Amniotic epithelial cell (primary cell): Measurements from ENCODE around the gene DRAP1.
"Not testable (repeated sequence)": the region's sequence is repeated elsewhere in the genome, so short reads cannot be mapped to it uniquely, and the experiment has no call there.

Experiments
- DNase-seq: peaks from one replicate; pipeline ENCODE4 v3.0.0-alpha.2; 2010; ENCODE audit warnings: low read depth

Gene DRAP1

DNA sequence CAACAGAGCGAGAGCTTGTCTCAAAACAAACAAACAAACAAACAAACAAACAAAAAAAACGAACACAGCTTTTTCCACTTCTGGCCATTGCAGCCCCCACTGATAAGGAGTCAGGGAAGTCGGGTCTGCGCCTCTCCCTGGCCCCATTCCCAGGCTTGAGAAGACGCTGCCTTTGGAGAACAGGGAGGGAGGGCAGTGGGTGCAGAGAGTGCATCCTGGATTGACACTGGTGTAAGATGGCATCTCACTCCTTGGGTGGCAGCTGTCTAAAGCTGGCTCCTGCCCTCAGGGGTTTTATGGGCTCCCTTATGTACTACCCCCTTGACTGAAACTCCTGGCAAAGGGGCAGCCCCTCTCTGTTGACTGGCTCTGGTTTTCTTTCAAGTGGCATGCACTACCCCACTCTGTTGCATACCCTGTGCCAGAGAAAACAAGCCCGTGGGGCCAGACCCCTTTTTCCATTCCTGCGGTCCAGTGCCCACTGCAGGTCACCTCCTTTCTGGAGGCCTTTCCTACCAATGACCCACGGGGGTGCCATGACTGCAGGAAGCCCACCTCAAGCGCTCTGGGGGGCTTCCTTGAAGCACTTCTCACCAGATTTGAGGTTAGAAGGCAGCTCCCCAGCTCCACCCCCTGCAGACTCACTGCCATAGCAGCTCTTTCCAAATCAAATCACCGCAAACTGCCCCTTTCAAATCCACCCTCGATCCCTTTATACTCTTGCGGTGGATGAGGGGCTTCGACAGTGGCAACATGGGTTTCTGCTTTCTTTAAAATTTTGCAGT lies 12.7 kb downstream of the DRAP1 start:
- no peak for DNase-seq

DNA sequence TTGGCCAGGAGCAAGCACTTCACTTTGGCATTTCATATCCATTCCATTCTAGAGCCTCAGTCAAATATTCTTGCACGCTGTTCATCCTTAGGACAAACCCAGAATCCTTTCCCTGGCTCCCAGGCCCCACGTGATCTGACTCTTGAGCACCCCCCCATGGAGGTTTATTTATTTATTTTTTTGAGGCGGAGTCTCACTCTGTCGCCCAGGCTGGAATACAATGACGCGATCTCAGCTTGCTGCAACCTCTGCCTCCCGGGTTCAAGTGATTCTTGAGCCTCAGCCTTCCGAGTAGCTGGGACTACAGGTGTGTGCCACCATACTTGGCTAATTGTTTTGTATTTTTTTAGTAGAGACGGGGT lies 13.3 kb downstream of the DRAP1 start:
- DNase-seq, result peak; percentile 28

DNA sequence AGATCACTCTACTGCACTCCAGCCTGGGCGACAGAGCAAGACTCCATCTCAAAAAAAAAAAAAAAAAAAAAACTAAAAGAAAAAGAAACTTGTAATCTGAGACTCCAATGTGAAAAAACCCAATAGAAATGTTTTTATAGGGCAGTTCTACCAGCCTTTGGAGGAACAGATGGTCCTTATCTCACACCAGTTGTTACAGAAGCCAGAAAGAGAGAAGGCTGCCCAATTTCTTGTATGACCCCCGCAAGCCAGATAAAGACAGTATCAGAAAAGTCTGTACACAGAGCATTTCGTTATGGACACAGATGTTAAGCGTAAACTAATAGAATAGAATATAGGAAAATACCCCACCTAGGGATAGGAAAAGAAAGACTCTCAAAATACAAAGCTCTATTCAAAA lies 14.8 kb downstream of the DRAP1 start:
- DNase-seq, result no peak

DNA sequence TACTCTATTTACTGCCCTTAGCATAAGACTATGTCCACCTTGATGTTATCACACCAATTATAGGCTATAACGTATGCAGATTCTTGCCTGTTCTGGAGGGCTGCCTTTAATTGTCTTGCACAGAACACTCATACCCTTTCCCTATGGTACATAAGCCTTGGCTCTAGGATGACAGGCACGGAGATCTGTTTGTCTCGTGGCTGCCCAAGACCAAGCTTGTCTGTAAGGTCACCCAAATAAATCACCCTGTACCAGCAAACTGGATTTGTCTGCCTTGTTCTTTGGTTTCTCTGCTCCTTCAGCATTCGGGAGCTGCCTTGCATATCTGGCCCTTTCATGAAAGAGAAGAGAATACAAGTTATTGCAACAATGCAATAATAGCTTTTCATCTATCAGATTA lies 18.5 kb downstream of the DRAP1 start:
- no peak for DNase-seq

DNA sequence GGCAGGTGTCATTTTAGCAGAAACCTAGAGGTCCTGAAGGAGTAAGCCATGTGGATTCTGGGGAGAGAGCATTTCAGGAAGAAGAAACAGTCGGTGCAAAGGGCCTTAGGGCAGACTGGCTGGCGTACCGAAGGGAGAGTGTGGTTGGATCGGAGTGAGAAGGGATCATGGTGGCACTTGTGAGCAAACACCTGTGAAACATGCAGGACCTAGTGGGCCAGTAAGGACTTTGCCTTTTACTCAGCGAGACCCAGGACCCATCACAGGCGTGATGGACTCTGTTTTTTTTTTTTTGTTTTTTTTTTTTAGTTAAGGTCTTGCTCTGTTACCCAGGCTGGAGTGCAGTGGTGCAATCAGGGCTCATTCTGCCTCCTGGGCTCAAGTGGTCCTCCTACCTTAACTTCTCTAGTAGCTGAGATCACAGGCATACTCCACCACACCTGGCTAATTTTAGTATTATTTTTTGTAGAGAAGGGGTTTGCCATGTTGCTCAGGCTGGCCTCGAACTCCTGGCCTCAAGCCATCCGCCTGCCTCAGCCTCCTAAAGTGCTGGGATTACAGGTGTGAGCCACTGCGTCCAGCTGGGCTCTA lies 22.6 kb downstream of the DRAP1 start:
- DNase-seq, result no peak

DNA sequence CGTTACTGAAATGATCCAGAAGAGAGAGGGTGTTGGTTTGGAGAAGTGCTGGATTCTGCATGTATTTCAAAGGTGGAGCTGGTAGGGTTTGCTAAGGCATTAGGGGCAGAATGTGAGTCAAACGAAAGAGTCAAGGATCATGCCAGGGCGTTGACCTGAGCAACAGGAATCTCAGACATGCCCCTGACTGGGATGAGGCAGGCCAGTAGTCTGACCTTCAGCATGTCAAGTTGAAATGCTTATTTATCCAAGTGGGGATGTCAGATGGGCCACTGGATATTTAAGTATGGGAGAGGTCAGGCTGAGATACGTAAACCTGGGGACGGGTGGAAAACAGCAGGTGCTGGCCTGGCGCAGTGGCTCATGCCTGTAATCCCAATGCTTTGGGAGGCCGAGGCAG lies 23.3 kb downstream of the DRAP1 start:
- no peak for DNase-seq

DNA sequence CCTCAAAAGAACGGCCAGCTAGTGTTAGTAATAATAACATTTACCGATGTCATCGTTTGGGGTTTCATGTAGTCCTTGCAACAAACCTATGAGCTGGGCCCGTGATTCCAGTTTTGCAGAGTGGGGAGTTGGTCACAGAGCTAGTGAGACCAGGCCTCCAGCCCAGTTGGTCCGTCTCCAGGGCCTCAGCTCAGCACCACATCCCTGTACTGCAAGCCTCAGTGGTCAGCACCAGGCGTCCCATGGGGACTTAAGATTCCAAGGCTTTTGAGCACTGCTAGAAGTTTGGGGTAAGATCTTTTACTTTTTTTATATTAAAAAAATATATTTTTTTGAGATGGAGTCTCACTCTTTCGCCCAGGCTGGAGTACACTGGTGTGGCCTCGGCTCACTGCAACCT lies 25.0 kb downstream of the DRAP1 start:
- DNase-seq, result no peak

DNA sequence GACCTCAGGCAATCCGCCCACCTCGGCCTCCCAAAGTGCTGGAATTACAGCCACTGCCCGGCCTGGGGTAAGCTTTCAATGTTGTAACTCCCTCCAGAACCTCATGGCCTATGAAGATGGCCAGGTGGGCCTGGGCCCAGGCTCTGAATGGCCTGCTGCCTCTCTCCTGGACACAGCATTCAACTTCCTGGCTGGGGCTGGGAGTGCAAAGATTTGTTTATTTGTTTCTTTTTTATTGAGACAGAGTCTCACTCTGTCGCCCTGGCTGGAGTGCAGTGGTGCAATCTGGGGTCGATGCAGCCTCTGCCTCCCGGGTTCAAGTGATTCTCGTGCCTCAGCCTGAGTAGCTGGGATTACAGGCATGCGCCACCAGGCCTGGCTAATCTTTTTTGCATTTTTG lies 25.5 kb downstream of the DRAP1 start:
- no peak for DNase-seq

DNA sequence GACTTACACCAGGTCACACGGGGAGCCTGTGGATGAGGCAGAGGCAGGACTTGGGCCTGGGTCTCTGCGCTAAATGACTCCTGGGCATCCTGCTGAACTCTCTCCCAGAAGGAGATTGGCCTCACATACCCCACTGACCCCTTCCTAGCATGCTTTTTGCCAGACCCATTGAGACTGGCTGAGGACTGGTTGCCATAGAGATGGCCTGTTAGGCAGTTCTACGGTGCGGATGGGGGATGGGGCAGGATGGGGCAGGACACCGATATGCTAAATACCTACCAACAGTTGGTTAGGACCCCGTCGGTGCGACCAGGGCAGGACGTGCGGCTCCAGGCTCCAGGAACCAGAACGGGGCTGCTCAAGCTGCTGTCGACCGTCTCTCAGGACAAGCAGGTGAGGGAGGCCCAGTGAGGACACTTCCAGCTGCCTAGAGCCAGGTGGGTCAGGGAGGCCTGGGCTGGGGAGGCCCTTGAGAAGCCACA lies 26.2 kb downstream of the DRAP1 start, which contains the start of gene TSGA10IP:
TSGA10IP (plus strand) TSS at position 51 of the 482 bp plus-strand sequence; CDS start at position 247, 196 bp downstream.
- no peak for DNase-seq

DNA sequence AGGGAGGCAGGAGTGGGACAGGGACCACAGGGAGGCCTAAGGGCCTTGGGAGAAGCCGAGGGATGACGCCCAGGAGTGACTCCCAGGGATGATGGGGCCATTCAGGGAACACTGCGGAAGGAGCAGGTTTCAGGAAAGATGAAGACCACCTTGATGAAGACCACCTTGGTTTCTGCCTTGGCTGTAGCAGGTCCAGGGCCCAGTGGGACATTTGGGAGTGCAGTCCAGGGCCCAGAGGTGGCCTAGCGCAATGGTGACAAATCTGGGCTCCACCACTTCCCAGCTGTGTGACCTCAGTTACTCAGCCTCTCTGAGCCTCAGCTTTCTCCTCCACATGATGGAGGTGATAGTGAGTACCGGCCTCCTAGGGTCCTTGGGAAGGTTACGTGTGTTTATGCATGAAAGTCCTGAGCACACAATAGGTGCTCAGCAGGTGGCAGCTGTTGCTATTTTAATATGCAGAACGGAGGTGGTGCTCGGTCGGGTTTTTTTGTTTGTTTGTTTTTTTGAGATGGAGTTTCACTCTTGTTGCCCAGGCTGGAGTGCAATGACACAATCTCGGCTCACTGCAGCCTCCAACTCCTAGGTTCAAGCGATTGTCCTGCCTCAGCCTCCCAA lies 26.8 kb downstream of the DRAP1 start:
- no peak for DNase-seq

DNA sequence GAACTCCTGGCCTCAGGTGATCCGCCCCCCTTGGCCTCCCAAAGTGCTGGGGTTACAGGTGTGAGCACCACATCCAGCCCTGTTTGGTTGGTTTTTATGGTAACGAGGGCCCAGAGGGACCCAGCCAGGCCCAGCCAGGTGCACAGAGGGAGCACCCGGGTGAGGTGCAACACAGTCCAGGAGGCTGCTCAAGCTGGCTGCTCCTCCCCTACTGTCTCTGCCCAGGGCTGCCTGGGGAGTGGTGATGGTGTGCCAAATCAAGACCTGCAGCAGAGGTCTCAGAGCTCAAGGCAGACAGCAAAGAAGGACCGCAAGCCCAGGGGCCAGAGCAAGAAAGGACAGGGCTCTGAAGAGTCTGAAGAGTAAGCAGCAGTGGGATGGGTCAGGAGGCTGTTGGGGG lies 27.4 kb downstream of the DRAP1 start:
- no peak for DNase-seq

DNA sequence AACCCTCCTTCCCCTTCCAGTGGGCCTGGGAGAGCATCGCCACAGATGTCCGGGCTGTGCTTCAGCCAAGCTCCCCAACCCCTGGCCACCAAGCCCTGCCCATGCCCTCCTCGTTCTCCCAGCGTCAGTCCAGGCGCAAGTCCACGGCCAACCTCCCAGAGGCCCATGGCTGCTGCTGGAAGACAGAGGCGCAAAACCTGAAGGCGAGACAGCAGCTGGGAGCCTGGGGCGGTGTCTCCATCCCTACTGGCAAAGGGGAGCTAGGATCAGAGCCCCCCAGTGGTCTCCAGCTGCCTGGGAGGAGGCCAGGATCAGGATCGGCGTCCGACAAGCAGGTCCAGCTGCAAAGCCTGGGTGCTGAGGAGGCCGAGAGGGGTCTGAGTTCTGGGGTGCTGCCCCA lies 27.9 kb downstream of the DRAP1 start:
- no peak for DNase-seq

DNA sequence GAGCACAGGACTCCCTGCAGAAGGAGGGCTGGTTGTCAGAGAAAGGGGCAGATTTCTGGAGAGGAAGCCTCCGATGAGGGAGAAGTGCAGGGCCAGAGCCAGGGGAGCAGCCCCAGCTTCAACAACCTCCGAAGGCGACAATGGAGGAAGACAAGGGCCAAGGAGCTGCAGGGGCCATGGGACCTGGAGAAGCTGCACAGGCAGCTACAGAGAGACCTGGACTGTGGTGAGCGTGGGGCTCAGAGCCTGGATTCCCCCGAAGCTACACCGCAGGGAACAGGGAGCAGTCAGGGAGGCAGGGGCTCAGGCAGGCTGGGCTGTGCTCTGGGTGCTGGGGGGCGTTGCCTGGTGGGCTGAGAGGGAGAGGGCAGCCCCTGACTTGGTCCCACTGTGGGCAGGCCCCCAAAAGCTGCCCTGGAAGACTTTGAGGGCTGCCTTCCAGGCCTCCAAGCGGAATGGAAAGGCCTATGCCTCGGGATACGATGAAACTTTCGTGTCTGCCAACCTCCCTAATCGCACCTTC lies 28.4 kb downstream of the DRAP1 start:
- no peak for DNase-seq

DNA sequence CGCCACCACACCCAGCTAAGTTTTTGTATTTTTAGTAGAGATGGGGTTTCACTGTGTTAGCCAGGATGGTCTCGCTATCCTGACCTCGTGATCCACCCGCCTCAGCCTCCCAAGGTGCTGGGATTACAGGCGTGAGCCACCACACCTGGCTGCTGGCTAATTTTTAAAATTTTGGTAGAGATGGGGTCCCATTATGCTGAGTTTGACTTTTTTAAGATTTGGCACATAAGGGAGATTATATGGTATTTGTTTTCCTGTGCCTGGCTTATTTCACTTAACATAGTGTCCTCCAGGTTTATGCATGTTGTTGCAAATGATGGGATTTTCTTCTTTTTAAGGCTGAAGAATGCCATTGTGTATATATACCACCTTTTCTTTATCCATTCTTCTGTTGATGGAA lies 31.5 kb downstream of the DRAP1 start:
- DNase-seq, result not testable (repeated sequence)

DNA sequence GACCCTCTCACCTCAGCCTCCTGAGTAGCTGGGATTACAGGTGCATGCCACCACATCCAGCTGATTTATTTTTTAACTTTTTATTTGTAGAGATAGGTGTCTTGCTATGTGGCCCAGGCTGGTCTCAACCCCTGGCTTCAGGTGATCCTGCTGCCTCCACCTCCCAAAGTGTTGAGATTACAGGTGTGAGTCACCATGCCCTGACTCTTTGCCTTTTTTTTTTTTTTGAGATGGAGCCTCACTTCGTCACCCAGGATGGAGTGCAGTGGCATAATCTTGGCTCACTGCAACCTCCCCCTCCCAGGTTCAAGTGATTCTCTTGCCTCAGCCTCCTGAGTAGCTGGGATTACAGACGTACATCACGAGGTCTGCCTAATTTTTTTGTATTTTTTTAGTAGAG lies 32.4 kb downstream of the DRAP1 start:
- not testable (repeated sequence) for DNase-seq

DNA sequence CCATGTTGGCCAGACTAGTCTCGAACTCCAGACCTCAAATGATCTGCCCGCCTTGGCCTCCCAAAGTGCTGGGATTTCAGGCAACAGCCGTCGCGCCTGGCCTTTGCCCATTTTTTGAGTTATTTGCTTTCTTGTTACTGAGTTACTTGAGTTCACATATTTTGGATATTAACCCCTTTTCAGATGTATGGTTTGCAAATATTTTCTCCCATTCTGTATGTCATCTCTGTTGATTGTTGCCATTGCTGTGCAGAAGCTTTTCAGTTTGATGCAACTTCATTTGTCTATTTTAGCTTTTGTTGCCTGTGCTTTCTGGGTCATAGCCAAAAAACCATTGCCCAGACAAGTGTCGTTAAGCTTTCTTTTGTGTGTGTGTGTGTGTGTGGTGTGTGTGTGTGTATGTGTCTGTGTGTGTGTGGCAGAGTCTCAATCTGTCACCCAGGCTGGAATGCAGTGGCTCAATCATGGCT lies 32.9 kb downstream of the DRAP1 start:
- no peak for DNase-seq

DNA sequence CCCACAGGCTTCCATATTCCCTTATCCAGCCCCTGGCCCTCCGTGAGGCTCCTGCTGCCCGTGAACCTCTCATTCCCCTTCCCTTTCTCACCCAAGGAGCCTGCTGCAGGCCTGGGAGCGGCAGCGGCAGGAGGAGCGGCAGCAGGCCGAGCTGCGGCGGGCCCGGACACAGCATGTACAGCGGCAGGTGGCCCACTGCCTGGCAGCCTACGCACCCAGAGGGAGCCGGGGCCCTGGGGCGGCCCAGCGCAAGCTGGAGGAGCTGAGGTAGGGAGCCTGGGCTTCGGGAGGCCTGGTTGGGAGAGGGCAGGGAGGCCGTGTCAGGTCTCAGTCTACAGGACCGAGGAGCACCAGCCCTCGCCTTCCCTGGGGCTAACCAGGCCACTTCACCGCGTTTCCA lies 34.2 kb downstream of the DRAP1 start:
- no peak for DNase-seq

DNA sequence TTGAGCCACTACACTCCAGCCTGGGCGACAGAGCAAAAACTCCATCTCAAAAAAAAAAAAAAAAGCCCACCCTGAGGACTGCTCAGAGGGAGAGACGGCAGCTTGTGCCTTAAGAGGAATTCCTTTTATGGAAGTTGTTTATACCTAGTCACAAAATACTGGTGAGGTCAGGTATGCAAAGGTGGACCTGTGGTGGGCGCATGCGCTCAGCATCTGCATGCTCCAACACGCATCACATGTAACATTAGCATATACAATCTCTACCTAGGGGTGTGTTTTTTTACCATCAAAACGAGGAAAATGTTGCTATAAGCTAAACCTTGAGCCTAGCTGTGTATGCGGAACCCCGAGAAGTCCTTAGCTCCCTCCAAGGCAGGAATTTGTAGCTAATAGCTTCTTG lies 35.5 kb downstream of the DRAP1 start:
- DNase-seq, result no peak

DNA sequence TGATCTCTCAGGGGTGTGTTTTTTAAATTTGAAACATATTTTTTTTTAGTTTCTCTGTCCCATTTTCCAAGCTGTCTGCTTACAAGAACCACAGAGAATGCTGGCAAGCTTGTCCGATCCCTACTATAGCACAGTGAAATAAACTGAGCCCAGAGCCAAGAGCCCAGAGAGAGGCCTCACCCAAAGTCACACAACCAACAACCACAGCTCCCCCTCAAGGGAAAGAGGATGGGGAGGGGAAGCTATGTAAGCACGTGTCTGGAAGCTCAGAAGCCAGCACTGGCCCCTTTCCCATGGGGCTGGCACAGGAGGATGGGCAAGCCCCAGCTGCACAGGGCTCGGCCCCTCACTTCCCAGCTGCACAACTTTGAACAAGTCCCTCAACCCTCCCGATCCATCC lies 39.1 kb downstream of the DRAP1 start:
- DNase-seq, result no peak

DNA sequence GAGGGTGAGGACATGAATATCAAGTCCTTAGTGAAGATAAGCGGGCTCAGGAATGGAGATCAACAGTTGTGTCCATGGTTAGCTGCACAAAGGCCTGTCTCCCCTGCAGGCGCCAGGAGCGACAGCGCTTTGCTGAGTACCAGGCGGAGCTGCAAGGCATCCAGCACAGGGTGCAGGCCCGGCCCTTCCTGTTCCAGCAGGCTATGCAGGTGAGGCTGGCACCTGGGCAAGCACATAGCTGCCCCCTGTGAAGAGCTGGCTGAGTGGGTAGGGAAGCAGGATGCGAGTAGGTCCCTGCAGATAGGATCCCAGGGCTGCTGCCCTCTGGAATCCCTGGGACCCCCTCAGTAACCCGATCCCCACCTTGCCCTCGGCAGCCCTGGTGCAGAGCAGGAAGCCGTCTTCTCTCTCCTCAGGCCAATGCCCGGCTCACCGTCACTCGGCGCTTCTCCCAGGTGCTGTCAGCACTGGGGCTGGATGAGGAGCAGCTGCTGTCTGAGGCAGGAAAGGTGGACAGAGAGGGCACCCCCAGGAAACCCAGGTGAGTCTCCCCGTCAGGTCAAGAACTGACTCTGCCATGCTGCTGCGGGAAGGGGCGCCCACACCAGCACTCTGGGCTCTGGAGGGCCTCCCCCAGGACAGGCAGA lies 39.7 kb downstream of the DRAP1 start:
- no peak for DNase-seq

DNA sequence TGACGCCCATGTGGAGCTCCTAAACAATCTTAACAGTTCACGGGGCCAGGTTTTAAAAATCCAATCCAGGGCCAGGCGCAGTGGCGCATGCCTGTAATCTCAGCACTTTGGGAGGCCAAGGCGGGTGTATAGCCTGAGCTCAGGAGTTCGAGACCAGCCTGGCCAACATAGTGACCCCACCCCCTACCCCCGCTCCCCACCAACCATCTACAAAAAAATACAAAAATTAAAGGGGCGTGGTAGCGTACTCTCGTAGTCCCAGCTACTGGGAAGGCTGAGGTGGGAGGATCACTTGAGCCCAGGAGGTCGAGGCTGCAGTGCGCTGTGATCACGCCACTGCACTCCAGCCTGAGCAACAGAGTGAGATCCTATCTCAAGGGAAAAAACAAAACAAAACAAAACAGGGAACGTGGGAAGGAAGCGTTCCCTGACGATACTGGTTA lies 41.6 kb downstream of the DRAP1 start:
- DNase-seq, result no peak
